ENCODE measurements around the gene RAD23A.

RAD23A gene

DNA sequence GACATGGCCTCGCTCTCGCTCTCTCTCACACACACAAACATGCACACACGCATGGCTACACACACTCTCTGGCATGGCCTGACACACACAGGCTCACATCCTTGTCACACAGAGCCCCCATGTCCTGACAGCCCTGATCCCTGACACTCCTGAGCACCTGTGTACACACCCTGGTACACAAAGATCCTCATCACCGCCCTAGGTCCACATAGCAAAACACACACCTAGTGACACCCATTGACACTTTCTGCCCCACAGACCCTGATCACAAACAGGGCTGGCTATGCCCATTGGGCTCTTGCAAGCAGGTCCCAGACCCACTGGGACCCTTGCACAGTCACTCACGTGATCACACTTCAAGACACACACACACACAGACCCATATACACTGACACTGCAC lies 45.6 kb downstream of the RAD23A start:
- TF ChIP-seq SIN3A (IDR thresholded peaks at IDR 0.05; ENCODE audit: borderline replicate concordance, insufficient read depth, low read length) (no peak), FOXP2 (optimal IDR thresholded peaks at IDR 0.05; ENCODE audit: borderline replicate concordance, extremely low read depth, extremely low read length, insufficient read depth) (no peak), TAF1 (IDR thresholded peaks at IDR 0.05; ENCODE audit: borderline replicate concordance, insufficient read depth, low read length) (no peak), POLR2AphosphoS5 (IDR thresholded peaks at IDR 0.05; ENCODE audit: low read depth, low read length) (no peak)
- TF ChIP-seq, protein P1, sequence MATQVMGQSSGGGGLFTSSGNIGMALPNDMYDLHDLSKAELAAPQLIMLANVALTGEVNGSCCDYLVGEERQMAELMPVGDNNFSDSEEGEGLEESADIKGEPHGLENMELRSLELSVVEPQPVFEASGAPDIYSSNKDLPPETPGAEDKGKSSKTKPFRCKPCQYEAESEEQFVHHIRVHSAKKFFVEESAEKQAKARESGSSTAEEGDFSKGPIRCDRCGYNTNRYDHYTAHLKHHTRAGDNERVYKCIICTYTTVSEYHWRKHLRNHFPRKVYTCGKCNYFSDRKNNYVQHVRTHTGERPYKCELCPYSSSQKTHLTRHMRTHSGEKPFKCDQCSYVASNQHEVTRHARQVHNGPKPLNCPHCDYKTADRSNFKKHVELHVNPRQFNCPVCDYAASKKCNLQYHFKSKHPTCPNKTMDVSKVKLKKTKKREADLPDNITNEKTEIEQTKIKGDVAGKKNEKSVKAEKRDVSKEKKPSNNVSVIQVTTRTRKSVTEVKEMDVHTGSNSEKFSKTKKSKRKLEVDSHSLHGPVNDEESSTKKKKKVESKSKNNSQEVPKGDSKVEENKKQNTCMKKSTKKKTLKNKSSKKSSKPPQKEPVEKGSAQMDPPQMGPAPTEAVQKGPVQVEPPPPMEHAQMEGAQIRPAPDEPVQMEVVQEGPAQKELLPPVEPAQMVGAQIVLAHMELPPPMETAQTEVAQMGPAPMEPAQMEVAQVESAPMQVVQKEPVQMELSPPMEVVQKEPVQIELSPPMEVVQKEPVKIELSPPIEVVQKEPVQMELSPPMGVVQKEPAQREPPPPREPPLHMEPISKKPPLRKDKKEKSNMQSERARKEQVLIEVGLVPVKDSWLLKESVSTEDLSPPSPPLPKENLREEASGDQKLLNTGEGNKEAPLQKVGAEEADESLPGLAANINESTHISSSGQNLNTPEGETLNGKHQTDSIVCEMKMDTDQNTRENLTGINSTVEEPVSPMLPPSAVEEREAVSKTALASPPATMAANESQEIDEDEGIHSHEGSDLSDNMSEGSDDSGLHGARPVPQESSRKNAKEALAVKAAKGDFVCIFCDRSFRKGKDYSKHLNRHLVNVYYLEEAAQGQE (IDR thresholded peaks at IDR 0.05; ENCODE audit: insufficient read depth in 1 of 2, low read depth in 2 of 2, low read length in 2 of 2) = no peak

DNA sequence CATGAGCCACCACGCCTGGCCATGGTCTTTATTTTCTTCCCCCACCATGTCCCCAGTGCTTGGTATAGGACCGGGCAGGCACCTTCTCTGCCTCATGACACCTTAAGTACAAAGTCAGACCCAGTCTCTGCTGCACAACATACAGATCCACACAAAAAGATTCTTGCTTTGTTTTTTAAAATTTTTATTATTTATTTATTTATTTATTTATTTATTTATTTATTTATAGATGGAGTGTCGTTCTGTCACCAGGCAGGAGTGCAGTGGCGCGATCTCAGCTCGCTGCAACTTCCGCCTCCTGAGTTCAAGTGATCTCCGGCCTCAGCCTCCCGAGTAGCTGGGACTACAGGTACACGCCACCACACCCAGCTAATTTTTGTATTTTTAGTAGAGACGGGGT lies 47.1 kb downstream of the RAD23A start:
- TF ChIP-seq FOXP2 (optimal IDR thresholded peaks at IDR 0.05; ENCODE audit: borderline replicate concordance, extremely low read depth, extremely low read length, insufficient read depth) = no peak
- TF ChIP-seq, protein P1 (IDR thresholded peaks at IDR 0.05; ENCODE audit: insufficient read depth in 1 of 2, low read depth in 2 of 2, low read length in 2 of 2) = no peak
- TF ChIP-seq SIN3A (IDR thresholded peaks at IDR 0.05; ENCODE audit: borderline replicate concordance, insufficient read depth, low read length) = no peak
- no peak for TF ChIP-seq TAF1 (IDR thresholded peaks at IDR 0.05; ENCODE audit: borderline replicate concordance, insufficient read depth, low read length)
- TF ChIP-seq POLR2AphosphoS5 (IDR thresholded peaks at IDR 0.05; ENCODE audit: low read depth, low read length) = no peak

DNA sequence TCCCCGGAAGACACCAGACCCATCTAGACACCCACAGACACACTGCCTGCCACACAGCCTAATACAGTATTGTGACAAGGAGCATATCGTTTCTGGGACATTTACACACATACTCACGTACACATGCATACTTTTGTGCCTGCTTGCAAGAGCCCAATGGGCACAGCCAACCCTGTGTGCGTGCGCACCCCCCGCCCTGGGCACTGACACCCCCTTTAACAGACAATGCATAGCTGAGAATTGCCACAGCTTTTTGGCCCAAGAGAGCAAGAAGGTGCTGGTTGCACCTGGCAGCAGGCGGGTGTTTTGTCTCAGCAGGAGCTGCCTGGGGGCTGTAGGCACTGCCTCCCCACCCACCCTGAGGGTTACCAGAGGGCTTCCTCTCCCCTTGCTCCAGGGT lies 47.9 kb downstream of the RAD23A start:
- TF ChIP-seq POLR2AphosphoS5 (IDR thresholded peaks at IDR 0.05; ENCODE audit: low read depth, low read length) = no peak
- TF ChIP-seq, protein P1 (IDR thresholded peaks at IDR 0.05; ENCODE audit: insufficient read depth in 1 of 2, low read depth in 2 of 2, low read length in 2 of 2) = no peak
- TF ChIP-seq SIN3A (IDR thresholded peaks at IDR 0.05; ENCODE audit: borderline replicate concordance, insufficient read depth, low read length) = no peak
- no peak for TF ChIP-seq TAF1 (IDR thresholded peaks at IDR 0.05; ENCODE audit: borderline replicate concordance, insufficient read depth, low read length)
- TF ChIP-seq FOXP2 (optimal IDR thresholded peaks at IDR 0.05; ENCODE audit: borderline replicate concordance, extremely low read depth, extremely low read length, insufficient read depth) = no peak

DNA sequence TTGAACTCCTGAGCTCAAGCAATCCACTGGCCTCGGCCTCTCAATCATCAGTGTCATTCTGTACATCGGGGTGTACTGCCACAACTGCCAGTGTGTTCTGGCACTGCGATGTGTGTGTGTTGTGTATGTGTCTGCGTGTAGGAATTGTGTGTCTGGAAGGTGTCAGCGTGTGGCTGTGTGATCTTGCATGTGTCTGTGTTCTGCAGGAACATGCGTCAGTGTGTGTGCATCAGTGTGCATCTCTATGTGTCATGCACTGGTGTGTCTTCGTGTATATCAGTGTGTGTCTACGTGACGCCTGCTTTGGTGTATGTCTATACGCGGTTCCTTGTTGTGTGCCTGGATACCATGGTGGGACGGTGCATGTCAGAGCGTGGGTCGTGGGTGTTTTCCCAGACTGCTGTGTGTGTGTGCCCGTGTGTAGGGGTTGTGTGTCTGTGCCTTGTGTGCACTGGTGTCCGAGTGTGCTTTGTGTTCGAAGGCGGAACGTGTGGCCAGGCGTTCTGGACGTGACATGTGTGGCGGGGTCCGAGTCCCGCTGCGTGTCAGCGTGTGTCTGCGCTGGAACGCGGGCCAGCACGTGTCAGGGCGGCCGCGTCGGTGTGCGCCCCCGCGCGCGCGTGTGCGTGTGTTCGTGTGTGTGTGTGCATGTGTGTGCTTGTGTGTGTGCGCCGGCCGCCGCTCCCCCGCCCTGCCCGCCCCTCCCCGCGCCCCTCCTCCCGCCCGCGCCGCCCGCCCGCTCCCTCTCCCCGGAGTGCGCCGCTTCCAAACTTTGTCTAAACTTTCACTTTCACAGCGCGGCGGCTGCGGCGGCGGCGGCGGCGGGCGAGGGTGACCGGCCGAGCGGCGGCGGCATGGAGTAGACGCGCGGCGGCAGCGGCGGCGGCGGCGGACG lies 49.3 kb downstream of the RAD23A start, which contains the start of gene NFIX:
Gene NFIX, plus strand, starts transcription at position 775 of the 895 bp plus-strand sequence. CDS start 363 bp downstream, outside the sequence.
- TF ChIP-seq FOXP2 (optimal IDR thresholded peaks at IDR 0.05; ENCODE audit: borderline replicate concordance, extremely low read depth, extremely low read length, insufficient read depth) = peak; percentile 54
- TF ChIP-seq SIN3A (IDR thresholded peaks at IDR 0.05; ENCODE audit: borderline replicate concordance, insufficient read depth, low read length) = no peak

DNA sequence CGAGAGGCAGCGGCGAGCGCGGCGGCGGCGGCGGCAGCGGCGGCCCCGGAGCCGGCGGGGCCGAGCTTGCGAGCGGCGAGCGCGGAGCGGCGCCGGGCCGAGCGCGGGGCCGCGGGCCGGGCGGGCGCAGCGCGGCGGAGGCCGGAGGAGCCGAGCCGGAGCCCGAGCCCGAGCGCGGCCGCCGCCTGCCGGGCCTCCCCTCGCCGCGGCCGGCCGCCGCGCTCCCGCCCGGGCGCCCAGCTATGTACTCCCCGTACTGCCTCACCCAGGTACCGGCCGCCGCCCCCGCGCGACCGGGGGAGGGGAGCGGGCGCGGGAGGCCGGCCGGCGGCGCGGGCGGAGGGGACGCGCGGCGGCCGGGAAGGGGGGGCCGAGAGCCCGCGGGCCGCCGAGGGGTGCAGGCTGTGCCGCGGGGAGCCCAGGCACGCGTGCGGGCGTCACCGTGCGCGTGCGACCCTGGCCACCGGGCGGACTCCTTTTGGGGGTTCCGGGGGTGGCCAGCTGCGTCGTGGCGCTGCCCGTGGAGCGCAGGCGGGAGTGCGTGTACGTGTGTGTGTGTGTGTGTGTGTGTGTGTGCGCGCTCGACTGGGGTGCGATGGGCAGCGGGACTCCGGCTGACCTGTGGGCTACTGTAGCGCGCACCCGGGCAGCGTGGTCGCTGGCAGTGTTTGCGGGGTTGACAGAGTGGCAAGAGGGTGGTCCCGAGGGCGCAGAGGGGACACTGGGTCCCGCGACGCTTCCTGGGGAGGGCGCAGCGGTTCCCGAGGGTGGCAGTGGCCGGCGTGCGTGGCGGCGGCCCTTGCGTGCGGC lies 50.1 kb downstream of the RAD23A start:
- no peak for TF ChIP-seq FOXP2 (optimal IDR thresholded peaks at IDR 0.05; ENCODE audit: borderline replicate concordance, extremely low read depth, extremely low read length, insufficient read depth)
- no peak for TF ChIP-seq SIN3A (IDR thresholded peaks at IDR 0.05; ENCODE audit: borderline replicate concordance, insufficient read depth, low read length)
- TF ChIP-seq, protein P1 (IDR thresholded peaks at IDR 0.05; ENCODE audit: insufficient read depth in 1 of 2, low read depth in 2 of 2, low read length in 2 of 2) = no peak
- TF ChIP-seq POLR2AphosphoS5 (IDR thresholded peaks at IDR 0.05; ENCODE audit: low read depth, low read length) = no peak
- TF ChIP-seq TAF1 (IDR thresholded peaks at IDR 0.05; ENCODE audit: borderline replicate concordance, insufficient read depth, low read length) = no peak

Measured in PFSK-1 (cell line).